Skeletal muscle tissue (tissue), 4 donors: Measurements from ENCODE around the gene MAGT1. TPM values are rescaled to one million over a fixed set of nuclear protein-coding genes. Genes with fewer than 3 reads are reported as not detected.
A peak's percentile ranks its signal among the peaks of the same experiment; 100 is the strongest.
"Not testable (repeated sequence)": the region's sequence is repeated elsewhere in the genome, so short reads cannot be mapped to it uniquely, and the experiment has no call there.

Source experiments
- H3K27ac ChIP-seq: one replicate; pipeline ENCODE4 v1.7.0; 2013; ENCODE audit warnings: mild to moderate bottlenecking, low read depth, low read length, inconsistent platforms
- H3K27me3 ChIP-seq, 3 donors: one replicate each; pipeline ENCODE4 v1.7.0; 2013; ENCODE audit warnings: low read length in 3 of 3; ENCODE audit not compliant: control insufficient read depth in 3 of 3, insufficient read depth in 3 of 3
- H3K36me3 ChIP-seq, 3 donors: one replicate each; pipeline ENCODE4 v1.7.0; 2013; ENCODE audit warnings: low read length in 3 of 3; ENCODE audit not compliant: control insufficient read depth in 3 of 3, insufficient read depth in 3 of 3
- H3K4me1 ChIP-seq, 3 donors: one replicate each; pipeline ENCODE4 v1.7.0; 2013; ENCODE audit warnings: low read length in 3 of 3, mild to moderate bottlenecking in 3 of 3; ENCODE audit not compliant: control insufficient read depth in 3 of 3, insufficient read depth in 3 of 3
- H3K4me3 ChIP-seq, 3 donors: one replicate each; pipeline ENCODE4 v1.7.0; 2013; ENCODE audit warnings: low read length in 3 of 3
- H3K9ac ChIP-seq, 3 donors: one replicate each; pipeline ENCODE4 v1.7.0; 2013; ENCODE audit warnings: low read length in 3 of 3, mild to moderate bottlenecking in 3 of 3, moderate library complexity in 2 of 3, low read depth in 1 of 3
- H3K9me3 ChIP-seq, 3 donors: one replicate each; pipeline ENCODE4 v1.7.0; 2013; ENCODE audit warnings: low read length in 3 of 3; ENCODE audit not compliant: control insufficient read depth in 3 of 3
- total RNA-seq: library from RNA; depleted of rRNA; stranded (reverse); fragments of >200 nt; gene quantifications from one replicate; pipeline ENCODE4 v1.2.3, GENCODE V29; 2014
- donor health status: Osteomylitis.

The MAGT1 gene
- 60.5 TPM for total RNA-seq

DNA sequence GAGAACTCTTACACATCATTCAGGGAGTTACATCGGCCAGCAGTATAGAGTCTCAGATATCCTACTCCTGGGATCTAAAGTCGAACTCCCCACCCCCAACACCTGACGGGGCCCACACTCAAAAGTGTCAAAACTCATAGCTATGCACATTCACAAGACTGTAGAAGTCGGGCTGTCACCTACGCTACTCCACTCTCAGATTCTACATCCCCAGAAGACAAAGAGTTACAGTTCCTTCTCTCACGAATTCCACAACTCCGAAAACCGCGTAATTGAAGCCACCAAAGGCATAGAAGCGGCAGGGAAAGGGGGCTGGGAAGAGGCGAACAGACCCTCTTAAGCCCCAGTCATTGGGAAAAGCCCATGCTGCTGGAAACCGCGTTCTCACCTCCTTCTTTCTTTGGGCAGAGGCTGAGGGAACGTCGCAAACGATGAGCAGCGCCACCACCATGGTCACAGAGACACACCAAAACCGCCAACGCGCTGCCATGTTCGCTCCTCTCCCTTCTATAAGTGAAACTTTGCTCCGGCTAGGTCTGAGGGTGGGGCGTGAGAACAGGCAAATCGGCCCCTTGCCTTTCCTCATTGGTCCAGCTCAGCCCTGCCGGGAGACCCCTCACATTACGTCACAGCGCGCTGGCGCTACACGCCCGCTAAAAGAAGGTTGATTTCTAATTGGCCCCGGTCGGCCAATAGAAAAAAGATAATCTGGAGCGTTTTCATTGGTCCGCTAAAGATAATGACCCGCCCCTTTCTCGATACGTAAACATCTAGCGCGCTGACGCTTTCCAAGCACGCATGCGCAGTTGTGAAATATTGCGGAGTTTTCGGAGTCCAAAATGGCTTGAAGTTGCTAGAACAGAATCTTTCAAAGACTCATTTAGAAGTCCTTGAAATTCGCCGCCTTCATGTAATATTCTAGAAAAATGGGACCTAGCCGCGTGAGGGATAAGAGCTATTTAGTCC, at the start of gene MAGT1:
MAGT1 (minus strand) TSS at position 515 of the 966 bp plus-strand sequence; CDS start at position 490, 25 bp downstream.
- H3K4me1 ChIP-seq: peaks cover 0 to 11% (median 8%) of the 10 kb centered on the region in 3 donors
- H3K9me3 ChIP-seq: no peaks in the 10 kb centered on the region
- peak within 1 kb of the TSS; percentile 89 to 95 (median 91) for H3K4me3 ChIP-seq
- peak within 1 kb of the TSS; percentile 94 for H3K27ac ChIP-seq
- no peaks in the 10 kb centered on the region for H3K27me3 ChIP-seq
- H3K9ac ChIP-seq: peak within 1 kb of the TSS; percentile 89 to 95 (median 93)
- no peaks in the 10 kb centered on the region for H3K36me3 ChIP-seq

DNA sequence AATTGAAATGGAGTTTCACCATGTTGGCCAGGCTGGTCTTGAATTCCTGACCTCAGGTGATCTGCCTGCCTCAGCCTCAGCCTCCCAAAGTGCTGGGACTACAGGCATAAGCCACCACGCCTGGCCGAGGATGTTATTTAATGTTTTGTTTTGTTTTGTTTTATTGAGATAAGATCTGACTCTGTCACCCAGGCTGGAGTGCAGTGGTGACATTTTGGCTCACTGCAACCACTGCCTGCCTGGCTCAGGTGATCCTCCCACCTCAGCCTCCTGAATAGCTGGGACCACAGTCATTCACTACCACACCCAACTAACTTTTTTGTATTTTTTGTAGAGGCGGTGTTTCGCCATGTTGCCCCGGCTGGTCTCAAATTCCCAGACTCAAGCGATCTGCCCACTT, 49.8 kb upstream of the MAGT1 start:
- H3K4me3 ChIP-seq, H3K36me3 ChIP-seq, H3K9me3 ChIP-seq, H3K27ac ChIP-seq, H3K9ac ChIP-seq, H3K27me3 ChIP-seq, H3K4me1 ChIP-seq: not testable (repeated sequence)

DNA sequence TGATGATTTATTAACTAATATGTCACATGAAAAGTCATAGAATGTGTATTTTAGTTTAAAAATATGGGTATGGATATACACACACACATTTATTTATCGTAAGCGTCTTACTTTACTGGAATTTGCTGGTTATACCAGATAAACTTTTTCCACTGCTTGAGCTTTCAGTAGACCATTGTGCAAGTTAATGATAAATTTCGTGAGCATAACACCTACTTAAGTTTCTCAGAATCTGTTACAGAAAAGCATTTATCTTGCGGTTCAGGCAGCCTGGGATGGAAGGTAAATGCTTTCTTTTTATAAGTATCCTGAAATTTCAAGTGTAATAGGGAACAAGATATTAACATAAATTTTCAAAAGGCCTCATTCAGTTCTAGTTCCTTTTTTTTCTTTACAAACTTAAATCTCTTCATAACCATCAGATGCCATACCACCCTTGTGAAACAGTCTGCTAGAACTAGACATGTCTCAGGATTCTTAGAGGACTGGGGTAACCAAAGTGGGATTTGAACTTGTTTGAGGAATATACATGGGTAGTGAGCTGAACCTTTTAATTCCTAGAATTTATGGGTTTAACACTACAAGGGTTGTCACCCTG, 42.9 kb upstream of the MAGT1 start:
- Histone ChIP-seq H3K27ac (no peak overlapping the region), H3K9ac (no peak overlapping the region), H3K36me3 (no peaks in the 10 kb centered on the region), H3K4me1 (no peaks in the 10 kb centered on the region), H3K9me3 (no peaks in the 10 kb centered on the region), H3K4me3 (no peak overlapping the region), H3K27me3 (no peaks in the 10 kb centered on the region)

DNA sequence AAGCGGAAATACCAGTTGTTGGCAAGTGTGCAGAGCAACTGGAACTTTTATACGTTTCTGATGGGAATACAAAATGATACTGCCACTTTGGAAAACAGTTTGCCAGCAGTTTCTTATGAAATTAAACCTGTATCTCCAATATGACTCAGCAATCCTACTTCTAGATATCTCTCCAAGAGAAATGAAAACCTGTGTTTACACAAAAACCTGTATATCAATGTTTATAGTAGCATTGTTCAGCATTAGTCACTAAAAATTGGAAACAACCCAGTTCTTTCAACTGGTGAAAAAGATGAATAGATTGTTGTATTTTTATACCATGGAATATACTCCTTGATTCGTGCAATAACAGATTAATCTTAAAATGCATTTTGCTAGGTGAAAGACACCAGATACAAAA, 42.1 kb upstream of the MAGT1 start:
- Histone ChIP-seq H3K4me1 (no peaks in the 10 kb centered on the region), H3K27me3 (no peaks in the 10 kb centered on the region), H3K4me3 (no peak overlapping the region), H3K9me3 (no peaks in the 10 kb centered on the region), H3K36me3 (no peaks in the 10 kb centered on the region), H3K27ac (no peak overlapping the region), H3K9ac (no peak overlapping the region)

DNA sequence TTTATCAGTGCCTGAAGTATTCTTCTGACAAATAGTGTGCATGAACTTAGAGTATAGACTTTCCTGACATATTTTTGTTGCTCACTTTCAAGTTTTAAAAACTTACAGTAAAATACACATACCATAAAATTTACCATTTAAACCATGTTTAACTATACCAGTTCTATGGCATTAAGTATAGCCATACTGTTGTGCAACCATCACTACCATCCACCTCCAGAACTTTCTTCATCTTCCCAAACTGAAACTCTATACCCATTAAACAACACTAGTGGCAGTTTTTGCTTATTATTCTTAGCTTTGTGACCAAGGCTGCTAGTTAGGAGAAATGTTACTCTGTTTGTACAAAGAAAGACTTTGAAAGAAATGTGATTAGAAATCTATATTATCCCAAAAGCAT, 41.1 kb upstream of the MAGT1 start:
- no peaks in the 10 kb centered on the region for H3K27me3 ChIP-seq
- H3K4me3 ChIP-seq: no peak overlapping the region
- no peaks in the 10 kb centered on the region for H3K36me3 ChIP-seq
- no peaks in the 10 kb centered on the region for H3K9me3 ChIP-seq
- H3K27ac ChIP-seq: no peak overlapping the region
- H3K9ac ChIP-seq: no peak overlapping the region
- no peaks in the 10 kb centered on the region for H3K4me1 ChIP-seq

DNA sequence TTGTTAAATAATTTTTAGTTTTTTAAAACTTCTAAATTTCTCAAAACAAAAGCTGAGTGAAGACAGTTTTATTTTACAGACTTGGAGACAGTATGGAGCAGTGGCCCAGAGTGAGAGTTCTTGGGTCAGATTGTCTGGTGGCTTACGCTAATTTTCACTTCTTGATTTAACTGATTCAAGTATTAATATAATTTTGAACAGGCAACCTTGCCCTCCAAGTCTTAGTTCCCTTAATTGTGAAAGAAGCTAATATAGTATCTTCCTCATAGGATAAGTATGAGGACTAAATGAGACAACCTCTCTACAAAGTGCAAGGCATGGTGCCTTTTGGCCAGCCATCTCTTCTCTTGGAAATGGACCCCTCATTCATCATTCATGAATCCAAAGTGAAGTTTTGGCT, 40.7 kb upstream of the MAGT1 start:
- H3K36me3 ChIP-seq: no peaks in the 10 kb centered on the region
- H3K9me3 ChIP-seq: no peaks in the 10 kb centered on the region
- H3K27me3 ChIP-seq: no peaks in the 10 kb centered on the region
- H3K27ac ChIP-seq: no peak overlapping the region
- no peaks in the 10 kb centered on the region for H3K4me1 ChIP-seq
- H3K9ac ChIP-seq: no peak overlapping the region
- H3K4me3 ChIP-seq: no peak overlapping the region

DNA sequence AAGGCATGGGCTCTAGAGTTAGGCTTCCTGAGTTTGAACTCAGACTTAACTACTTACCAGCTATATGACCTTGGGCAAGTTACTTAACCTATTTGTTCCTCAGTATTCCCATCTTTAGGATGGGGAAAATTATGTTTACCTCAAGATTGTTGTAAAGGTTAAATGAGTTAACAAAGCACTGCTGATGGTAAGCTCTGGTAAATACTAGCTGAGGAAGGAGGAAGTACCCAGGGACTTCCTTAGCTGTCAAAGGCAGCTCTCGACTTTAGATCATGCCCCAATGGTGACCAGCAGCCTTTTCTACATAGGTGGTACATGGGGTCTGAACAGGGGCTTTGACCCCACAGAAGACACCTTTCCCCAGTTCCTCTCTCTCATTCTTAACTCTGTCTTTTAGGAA, 35.3 kb upstream of the MAGT1 start:
- Histone ChIP-seq H3K36me3 (no peaks in the 10 kb centered on the region), H3K27me3 (no peaks in the 10 kb centered on the region), H3K27ac (no peak overlapping the region), H3K9ac (no peak overlapping the region), H3K4me3 (no peak overlapping the region), H3K4me1 (no peaks in the 10 kb centered on the region), H3K9me3 (no peaks in the 10 kb centered on the region)

DNA sequence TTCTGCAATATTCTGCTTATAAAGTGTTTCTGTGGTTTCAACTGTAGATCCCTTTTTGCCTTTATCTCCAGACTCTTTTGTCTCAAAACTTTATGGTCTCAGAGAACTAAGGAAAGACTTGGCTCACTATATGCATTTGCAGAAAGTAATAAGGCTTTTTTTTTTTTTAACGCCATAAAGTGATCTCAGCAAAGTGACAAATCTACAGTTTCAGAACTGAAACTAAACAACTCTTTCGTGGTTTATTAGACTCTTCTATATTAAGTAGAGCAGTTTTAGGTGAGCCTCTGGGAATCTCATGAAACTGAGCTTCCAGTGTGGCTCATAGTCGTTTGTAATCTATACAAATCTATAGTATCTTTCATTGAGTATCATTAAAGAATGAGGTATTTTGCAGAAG, 30.5 kb upstream of the MAGT1 start:
- Histone ChIP-seq H3K27ac (no peak overlapping the region), H3K9me3 (no peaks in the 10 kb centered on the region)

DNA sequence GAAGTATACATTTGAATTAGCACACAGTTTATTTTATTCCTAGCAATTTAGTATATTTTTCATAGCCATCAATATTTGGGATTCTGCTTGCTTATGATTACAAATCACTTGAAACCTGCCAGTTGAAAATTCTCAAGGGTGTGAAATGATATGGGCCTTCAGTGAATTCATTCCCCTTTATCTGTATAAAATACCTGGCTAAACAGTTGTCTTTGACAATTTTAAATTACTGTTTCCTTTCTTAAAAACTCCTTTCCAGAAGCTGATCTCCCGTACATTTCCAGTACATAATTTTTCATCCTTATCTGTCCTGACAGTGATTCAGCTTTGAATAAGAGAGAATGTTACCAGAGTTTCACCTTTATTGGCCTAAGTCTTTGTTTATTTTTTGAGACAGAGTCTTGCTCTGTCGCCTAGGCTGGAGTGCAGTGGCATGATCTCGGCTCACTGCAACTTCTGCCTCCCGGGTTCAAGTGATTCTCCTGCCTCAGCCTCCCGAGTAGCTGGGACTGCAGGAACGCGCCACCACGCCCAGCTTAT, 29.2 kb upstream of the MAGT1 start:
- no peaks in the 10 kb centered on the region for H3K4me1 ChIP-seq
- no peak overlapping the region for H3K9ac ChIP-seq
- H3K27ac ChIP-seq: no peak overlapping the region
- no peaks in the 10 kb centered on the region for H3K9me3 ChIP-seq
- no peaks in the 10 kb centered on the region for H3K36me3 ChIP-seq
- no peak overlapping the region for H3K4me3 ChIP-seq
- H3K27me3 ChIP-seq: no peaks in the 10 kb centered on the region

More for the DNA sequence above, 30.5 kb upstream of the MAGT1 start:
- no peak overlapping the region for H3K4me3 ChIP-seq
- H3K4me1 ChIP-seq: no peaks in the 10 kb centered on the region
- H3K27me3 ChIP-seq: no peaks in the 10 kb centered on the region
- H3K9ac ChIP-seq: no peak overlapping the region
- no peaks in the 10 kb centered on the region for H3K36me3 ChIP-seq

DNA sequence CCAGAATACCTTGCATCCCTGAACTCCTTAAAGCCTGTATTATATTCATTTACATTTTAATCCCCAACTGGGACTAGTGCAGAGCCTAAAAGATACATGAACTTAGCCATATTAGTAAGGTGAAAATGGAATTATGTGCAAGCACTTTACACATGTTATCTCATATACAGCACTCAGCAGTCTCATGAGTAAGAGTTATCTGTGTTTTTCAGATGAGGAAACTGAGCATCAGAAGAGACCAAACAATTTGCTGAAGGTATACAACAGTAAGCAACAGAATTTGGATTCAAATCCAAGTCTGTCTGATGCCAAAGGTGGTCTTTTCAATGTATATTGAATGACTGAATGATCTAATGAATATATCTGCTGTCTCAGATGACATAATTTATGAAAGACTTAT, 27.6 kb upstream of the MAGT1 start:
- H3K27me3 ChIP-seq: no peaks in the 10 kb centered on the region
- H3K9ac ChIP-seq: no peak overlapping the region
- no peaks in the 10 kb centered on the region for H3K9me3 ChIP-seq
- H3K36me3 ChIP-seq: no peaks in the 10 kb centered on the region
- H3K4me3 ChIP-seq: no peak overlapping the region
- H3K4me1 ChIP-seq: peaks cover 0 to 5% (median 2%) of the 10 kb centered on the region in 3 donors
- H3K27ac ChIP-seq: no peak overlapping the region
